Measurements from ENCODE around the gene PKD1.

PKD1 gene

DNA sequence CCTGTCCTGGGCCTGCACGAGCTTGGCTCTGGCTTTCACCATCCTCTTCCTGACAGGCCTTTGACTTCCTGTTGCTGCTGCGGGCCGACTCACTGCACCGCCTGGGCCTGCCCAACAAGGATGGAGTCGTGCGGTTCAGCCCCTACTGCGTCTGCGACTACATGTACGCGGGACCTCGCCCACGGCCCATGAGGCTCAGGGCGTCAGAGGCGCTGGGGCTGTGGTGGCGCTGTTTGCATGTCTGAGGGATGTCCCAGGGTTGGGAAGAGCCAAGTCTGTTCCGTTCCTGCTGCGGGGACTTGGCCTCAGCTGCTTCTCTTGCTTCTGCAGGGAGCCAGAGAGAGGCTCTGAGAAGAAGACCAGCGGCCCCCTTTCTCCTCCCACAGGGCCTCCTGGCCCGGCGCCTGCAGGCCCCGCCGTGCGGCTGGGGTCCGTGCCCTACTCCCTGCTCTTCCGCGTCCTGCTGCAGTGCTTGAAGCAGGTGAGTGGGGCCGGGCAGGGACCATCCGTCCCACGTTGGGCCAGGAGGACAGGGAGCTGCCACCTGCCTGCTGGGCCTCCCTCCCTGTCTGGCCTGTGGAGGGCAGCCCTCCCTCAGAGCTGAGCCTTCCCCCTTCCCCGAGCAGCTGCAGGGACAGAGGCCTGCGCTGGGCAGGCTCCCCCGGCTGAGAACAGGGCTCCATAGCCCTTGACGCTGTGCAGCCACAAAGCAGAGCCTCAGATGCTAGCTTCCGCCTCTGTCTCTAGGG lies 64.1 kb downstream of the PKD1 start:
- H3K4me3 ChIP-seq (replicated peaks; ENCODE audit: low read depth, low read length): no peak overlapping the region
- TF ChIP-seq, protein P1, sequence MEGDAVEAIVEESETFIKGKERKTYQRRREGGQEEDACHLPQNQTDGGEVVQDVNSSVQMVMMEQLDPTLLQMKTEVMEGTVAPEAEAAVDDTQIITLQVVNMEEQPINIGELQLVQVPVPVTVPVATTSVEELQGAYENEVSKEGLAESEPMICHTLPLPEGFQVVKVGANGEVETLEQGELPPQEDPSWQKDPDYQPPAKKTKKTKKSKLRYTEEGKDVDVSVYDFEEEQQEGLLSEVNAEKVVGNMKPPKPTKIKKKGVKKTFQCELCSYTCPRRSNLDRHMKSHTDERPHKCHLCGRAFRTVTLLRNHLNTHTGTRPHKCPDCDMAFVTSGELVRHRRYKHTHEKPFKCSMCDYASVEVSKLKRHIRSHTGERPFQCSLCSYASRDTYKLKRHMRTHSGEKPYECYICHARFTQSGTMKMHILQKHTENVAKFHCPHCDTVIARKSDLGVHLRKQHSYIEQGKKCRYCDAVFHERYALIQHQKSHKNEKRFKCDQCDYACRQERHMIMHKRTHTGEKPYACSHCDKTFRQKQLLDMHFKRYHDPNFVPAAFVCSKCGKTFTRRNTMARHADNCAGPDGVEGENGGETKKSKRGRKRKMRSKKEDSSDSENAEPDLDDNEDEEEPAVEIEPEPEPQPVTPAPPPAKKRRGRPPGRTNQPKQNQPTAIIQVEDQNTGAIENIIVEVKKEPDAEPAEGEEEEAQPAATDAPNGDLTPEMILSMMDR (IDR thresholded peaks at IDR 0.05; ENCODE audit: low read length, missing control alignments): no peak
- no peak for DNase-seq (ENCODE audit: low read depth)

GRCh38 chr16:2070576-2071453 lies 64.9 kb downstream of the PKD1 start:
- no peak overlapping the region for H3K4me3 ChIP-seq (replicated peaks; ENCODE audit: low read depth, low read length)
- DNase-seq (ENCODE audit: low read depth): no peak
- TF ChIP-seq, protein P1 (IDR thresholded peaks at IDR 0.05; ENCODE audit: low read length, missing control alignments): no peak

GRCh38 chr16:2066139-2066538 lies 69.6 kb downstream of the PKD1 start:
- TF ChIP-seq, protein P1 (IDR thresholded peaks at IDR 0.05; ENCODE audit: low read length, missing control alignments): no peak
- no peak for DNase-seq (ENCODE audit: low read depth)
- no peak overlapping the region for H3K4me3 ChIP-seq (replicated peaks; ENCODE audit: low read depth, low read length)

DNA sequence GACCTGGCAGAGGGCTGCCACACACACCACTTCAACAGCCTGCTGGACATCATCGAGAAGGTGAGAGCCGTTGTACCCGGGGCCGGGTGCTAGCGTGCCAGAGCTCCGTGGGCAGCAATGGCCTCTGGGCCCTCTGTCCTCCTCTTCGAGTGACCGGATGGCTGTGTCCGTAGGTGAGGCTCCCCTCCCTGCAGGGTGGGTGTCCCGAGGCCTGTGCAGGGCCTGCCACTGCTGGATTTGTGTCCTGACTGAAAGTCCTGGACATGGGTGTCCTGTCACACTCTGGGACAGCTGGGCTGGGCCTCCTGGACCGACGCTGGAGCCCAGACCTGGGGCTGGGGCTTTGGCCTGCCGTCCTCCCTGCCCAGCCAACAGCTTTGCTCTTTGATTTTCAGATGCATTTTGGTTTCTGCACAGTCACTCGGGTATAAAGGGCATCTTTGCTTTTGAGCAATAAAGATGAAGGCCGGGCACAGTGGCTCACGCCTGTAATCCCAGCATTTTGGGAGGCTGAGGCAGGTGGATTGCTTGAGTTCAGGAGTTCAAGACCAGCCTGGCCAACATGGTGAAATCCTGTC lies 71.2 kb downstream of the PKD1 start:
- no peak for DNase-seq (ENCODE audit: low read depth)
- H3K4me3 ChIP-seq (replicated peaks; ENCODE audit: low read depth, low read length): no peak overlapping the region
- TF ChIP-seq, protein P1 (IDR thresholded peaks at IDR 0.05; ENCODE audit: low read length, missing control alignments): no peak

DNA sequence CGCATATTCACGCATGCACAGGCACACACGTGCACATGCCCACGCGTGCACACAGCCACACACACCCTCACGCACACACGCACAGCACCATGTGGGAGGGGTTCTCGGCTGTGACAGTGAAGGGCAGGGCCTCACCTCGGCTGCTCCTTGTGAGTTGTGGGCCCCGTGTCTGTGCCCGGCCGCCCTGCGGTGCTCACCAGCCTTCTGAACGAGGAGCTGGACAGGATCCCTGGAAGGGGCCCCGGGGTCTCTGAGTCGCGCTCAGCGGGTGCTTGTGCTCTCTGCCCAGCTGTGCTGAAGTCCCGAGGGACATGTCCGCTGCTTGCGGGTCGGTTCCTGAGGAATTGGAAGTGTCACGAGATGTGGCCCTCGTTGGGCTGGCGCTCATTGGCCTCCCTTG lies 71.8 kb downstream of the PKD1 start:
- no peak for DNase-seq (ENCODE audit: low read depth)
- TF ChIP-seq, protein P1 (IDR thresholded peaks at IDR 0.05; ENCODE audit: low read length, missing control alignments): no peak
- H3K4me3 ChIP-seq (replicated peaks; ENCODE audit: low read depth, low read length): no peak overlapping the region

- TF ChIP-seq, protein P1 (IDR thresholded peaks at IDR 0.05; ENCODE audit: low read length, missing control alignments): no peak
These were observed 72.9 kb downstream of the PKD1 start for GRCh38 chr16:2062801-2063200.

More at GRCh38 chr16:2062801-2063200, 72.9 kb downstream of the PKD1 start:
- no peak for DNase-seq (ENCODE audit: low read depth)
- no peak overlapping the region for H3K4me3 ChIP-seq (replicated peaks; ENCODE audit: low read depth, low read length)
